ENCODE data around the gene CATSPERB. TPM values are rescaled to one million over a fixed set of nuclear protein-coding genes. Genes with fewer than 3 reads are reported as not detected.
"Not testable (repeated sequence)": the region's sequence is repeated elsewhere in the genome, so short reads cannot be mapped to it uniquely, and the experiment has no call there.

CATSPERB gene
- total RNA-seq, 2 donors from 2014 or later = 3.9 to 9.8 TPM

GRCh38 chr14:91742621-91743304 is 10.9 kb upstream of the CATSPERB start:
- intact Hi-C loops (cut with DNase I, micrococcal nuclease) = no loop called here
- DNase-seq (no peak), ATAC-seq (no peak)

DNA sequence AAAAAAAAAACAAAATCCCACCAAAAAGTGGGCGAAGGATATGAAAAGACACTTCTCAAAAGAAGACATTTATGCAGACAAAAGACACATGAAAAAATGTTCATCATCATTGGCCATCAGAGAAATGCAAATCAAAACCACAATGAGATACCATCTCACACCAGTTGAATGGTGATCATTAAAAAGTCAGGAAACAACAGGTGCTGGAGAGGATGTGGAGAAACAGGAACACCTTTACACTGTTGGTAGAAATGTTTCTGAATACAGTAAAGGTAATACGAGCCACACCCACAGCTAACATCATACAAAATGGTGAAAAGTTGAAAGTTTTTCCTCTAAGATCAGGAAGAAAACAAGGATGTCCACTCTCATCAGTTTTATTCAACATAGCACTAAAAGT is 8.0 kb upstream of the CATSPERB start:
- intact Hi-C loops (cut with DNase I, micrococcal nuclease); DNase-seq; ATAC-seq: not testable (repeated sequence)

- intact Hi-C loops (cut with DNase I, micrococcal nuclease) = no loop called here
- DNase-seq = no peak
- no peak for ATAC-seq
Measured at GRCh38 chr14:91737619-91738018, 5.7 kb upstream of the CATSPERB start.

DNA sequence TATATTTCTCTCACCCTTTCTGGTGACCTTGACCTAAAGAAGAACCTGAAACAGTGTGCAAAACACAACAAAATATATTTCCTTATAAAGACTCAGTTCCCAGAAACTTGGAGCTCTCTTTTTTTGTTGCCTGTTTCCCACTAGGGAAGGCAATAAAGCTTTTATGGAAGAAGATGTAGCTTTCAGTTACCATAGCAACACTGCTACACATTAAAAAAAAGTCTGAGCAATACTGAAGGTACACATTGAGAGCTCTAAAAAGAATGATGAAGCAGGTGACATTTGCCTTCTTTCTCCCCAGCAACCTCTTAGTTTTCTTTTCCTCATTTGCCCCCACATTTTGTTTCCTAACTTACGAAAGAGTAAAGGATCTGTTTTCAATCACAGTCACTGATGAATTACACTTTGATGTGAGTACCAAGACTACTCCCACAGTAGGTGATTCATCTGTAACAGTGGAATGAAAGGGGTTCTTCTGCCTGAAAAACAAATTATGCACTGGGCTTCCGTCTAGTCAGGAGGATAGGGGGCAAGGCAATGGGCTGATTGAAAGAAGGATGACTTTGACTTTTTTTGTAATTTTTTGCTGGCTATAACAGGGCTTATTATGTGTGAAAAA is 1.1 kb upstream of the CATSPERB start:
- intact Hi-C loops (cut with DNase I, micrococcal nuclease) = no loop called here
- ATAC-seq (no peak), DNase-seq (no peak)

DNA sequence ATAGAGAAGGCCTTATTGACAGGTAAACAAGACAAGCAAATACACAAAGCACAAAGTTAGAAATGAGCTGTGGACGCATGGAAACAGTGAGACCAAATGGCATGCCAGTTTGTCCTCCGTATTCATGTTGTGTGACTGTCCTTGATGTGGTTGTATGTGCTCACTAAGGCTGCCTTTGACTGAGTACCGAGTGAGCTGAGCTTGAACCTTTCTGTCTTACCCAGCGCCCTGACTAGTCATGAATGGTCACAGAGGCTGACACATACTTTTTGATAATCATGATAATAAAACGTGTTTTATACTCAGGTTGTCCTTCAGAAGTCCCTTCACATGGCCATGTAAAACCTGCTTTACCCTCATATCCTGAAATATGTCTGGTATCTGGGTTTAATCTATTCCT is 553 bp upstream of the CATSPERB start:
- DNase-seq = no peak
- no peak for ATAC-seq
- intact Hi-C loops (cut with DNase I, micrococcal nuclease) = no loop called here

DNA sequence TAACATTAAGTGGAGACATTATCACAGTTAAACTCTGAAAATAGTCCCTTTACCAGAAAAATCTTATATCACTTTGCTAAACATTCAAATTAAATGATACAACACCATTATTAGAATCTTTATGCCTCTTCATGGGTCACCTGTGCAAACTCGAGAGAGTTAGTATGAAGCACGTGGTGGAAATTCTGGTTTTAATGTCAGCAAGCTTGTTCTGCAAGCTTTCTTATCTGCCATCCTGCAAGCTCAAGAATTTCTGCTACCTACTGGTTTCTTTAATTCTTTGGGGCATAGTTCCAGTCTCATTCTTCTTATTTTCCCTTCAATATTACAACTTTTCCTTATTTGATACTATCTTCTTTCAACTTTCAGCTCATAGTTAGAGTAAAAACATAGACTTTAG is 868 bp downstream of the CATSPERB start:
- no peak for DNase-seq

DNA sequence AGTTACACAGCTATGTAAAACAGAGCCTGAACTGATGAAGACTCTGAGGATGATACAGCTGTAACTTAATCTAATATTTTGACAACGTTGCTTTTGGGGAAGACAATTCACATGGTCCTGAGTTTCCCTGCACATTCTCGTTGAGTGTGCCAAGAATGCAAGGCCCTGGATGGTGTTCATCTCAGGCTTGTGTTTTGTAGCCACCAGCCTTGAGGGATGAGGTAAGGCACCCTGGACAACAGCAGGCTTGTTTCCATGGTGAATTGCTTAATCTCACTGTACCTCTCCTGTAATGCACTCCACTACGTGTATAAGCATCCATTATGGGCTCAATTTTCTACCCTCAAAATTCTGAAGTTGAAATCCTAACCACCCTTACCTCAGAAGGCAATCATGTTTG is 2.1 kb downstream of the CATSPERB start:
- no peak for ATAC-seq
- no peak for DNase-seq
- intact Hi-C loops (cut with DNase I, micrococcal nuclease) = no loop called here

More for the DNA sequence above, 868 bp downstream of the CATSPERB start:
- no peak for ATAC-seq
- intact Hi-C loops (cut with DNase I, micrococcal nuclease) = no loop called here

GRCh38 chr14:91728616-91729183 is 3.2 kb downstream of the CATSPERB start:
- intact Hi-C loops (cut with DNase I, micrococcal nuclease) = no loop called here
- DNase-seq (no peak), ATAC-seq (no peak)

GRCh38 chr14:91727121-91727520 is 4.8 kb downstream of the CATSPERB start:
- intact Hi-C loops (cut with DNase I, micrococcal nuclease) = no loop called here
- DNase-seq (no peak), ATAC-seq (no peak)

DNA sequence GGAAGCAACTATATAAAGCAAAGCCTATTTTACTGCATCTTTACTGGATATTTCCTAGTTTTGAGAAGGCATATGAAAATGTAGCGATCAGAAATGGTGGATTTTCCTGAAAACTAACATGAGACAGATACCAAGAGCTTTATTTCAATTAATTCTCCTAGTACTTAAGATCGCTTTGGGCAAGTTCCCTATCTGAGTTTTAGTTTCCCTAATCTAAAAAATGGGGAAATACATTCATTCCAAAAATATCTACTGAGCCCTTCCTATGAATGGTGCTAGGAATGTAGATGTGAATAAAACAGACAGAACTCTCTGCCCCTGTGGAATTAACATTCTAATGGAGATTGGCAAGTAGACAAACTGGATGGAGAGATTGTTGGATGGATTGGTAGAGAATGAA is 8.4 kb downstream of the CATSPERB start:
- DNase-seq = no peak
- no peak for ATAC-seq
- intact Hi-C loops (cut with DNase I, micrococcal nuclease) = no loop called here

- ATAC-seq (no peak), DNase-seq (no peak)
- intact Hi-C loops (cut with DNase I, micrococcal nuclease) = no loop called here
Measured at GRCh38 chr14:91722386-91722785, 9.5 kb downstream of the CATSPERB start.

- DNase-seq (no peak), ATAC-seq (no peak)
- intact Hi-C loops (cut with DNase I, micrococcal nuclease) = no loop called here
Measured at GRCh38 chr14:91719839-91720238, 12.0 kb downstream of the CATSPERB start.

GRCh38 chr14:91716999-91717398 is 14.9 kb downstream of the CATSPERB start:
- intact Hi-C loops (cut with DNase I, micrococcal nuclease) = no loop called here
- DNase-seq (no peak), ATAC-seq (peak; percentile 100)

GRCh38 chr14:91714805-91715204 is 17.1 kb downstream of the CATSPERB start:
- no peak for ATAC-seq
- intact Hi-C loops (cut with DNase I, micrococcal nuclease) = no loop called here
- DNase-seq = no peak

GRCh38 chr14:91708795-91709194 is 23.1 kb downstream of the CATSPERB start:
- no peak for DNase-seq
- no peak for ATAC-seq
- intact Hi-C loops (cut with DNase I, micrococcal nuclease) = no loop called here

DNA sequence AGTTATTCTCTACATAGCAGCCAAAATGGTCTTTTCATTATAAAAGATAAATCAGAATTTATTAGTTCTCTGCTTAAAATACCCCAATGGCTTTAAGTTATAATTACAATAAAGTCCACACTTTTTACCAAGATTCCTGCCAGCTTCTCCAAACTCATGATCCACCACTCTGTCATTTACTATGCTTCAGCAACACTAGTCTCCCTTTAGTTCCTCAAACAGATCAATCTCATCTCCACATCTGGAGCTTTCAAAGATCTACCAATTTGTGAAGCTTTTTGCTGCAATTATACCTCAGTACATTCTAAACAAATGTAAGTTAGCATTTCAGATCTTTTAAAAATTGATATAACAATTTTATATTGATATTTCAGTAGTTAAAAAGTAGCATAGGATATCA is 24.9 kb downstream of the CATSPERB start:
- DNase-seq = no peak
- ATAC-seq = no peak
- intact Hi-C loops (cut with DNase I, micrococcal nuclease) = no loop called here

GRCh38 chr14:91694643-91695042 is 37.2 kb downstream of the CATSPERB start:
- no peak for DNase-seq
- intact Hi-C loops (cut with DNase I, micrococcal nuclease) = no loop called here
- no peak for ATAC-seq

DNA sequence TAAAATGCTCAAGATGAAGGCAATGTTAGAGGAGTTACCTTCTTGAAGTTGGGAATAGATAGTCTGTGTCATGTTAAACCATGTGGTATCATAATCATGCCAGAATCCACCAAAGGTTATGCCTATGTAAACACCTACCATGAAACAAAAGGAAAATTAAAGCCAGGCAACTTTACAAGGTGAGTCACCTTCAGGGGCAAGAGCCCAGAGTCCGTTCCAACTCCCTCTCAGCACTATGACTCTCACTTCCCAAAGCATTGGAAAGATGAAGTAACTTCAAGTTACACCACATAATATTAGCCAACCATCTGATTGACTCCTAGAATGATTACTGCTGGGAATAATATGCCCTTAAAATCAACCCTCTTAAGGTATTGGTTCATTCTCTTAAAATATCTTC is 38.5 kb downstream of the CATSPERB start:
- intact Hi-C loops (cut with DNase I, micrococcal nuclease) = no loop called here
- peak; percentile 99 for ATAC-seq
- no peak for DNase-seq

- peak; percentile 56 for ATAC-seq
- DNase-seq = no peak
- intact Hi-C loops (cut with DNase I, micrococcal nuclease) = no loop called here
Measured at GRCh38 chr14:91692075-91692474, 39.8 kb downstream of the CATSPERB start.

- ATAC-seq = no peak
- intact Hi-C loops (cut with DNase I, micrococcal nuclease) = no loop called here
Measured at GRCh38 chr14:91689608-91690007, 42.3 kb downstream of the CATSPERB start.

GRCh38 chr14:91687436-91687835 is 44.5 kb downstream of the CATSPERB start:
- intact Hi-C loops (cut with DNase I, micrococcal nuclease); DNase-seq: not testable (repeated sequence)

More at GRCh38 chr14:91689608-91690007, 42.3 kb downstream of the CATSPERB start:
- DNase-seq = no peak

More at GRCh38 chr14:91687436-91687835, 44.5 kb downstream of the CATSPERB start:
- ATAC-seq = not testable (repeated sequence)

Measured in left colon (tissue), 2 donors.